GM12891 (cell line): ENCODE data around the gene RGS10.

Experiments
- POLR2A ChIP-seq: IDR thresholded peaks from 2 replicates; pipeline ENCODE4 v1.6.1; 2011; ENCODE audit warnings: low read depth, low read length, control low read depth
- POLR2AphosphoS5 ChIP-seq: IDR thresholded peaks from 2 replicates; pipeline ENCODE4 v1.6.1; 2011; ENCODE audit warnings: low read depth, low read length, control low read depth
- POU2F2 ChIP-seq: IDR thresholded peaks from 2 replicates; pipeline ENCODE4 v1.6.1; 2011; ENCODE audit warnings: low read depth, mild to moderate bottlenecking, control low read depth, low read length, moderate library complexity
- TAF1 ChIP-seq: IDR thresholded peaks from 2 replicates; pipeline ENCODE4 v1.6.1; 2011; ENCODE audit warnings: low read depth, low read length, control low read depth

DNA sequence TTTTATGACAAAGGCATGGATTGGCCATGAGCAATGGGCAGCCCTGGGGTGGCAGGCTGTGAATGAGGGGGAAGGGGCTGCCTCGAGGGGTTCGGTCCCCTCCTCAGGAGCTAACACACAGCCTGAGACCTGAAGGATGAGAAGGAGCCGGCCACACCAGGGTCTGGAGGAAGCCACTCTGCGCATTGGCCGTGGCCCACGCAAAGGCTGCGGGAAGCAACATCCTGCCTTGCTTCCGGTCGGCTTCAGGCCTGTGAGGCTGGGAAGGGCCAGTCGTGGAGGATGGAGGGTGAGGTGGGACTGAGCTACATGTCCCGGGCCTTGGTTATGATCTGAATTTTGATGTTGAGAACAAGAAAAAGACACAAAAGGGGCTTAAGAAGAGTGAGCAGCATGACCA is 49.4 kb downstream of the RGS10 start:
- TF ChIP-seq POLR2A (no peak), TAF1 (no peak), POLR2AphosphoS5 (no peak), POU2F2 (no peak)
